Heart left ventricle (tissue), 13 donors: Measurements from ENCODE around the gene SNX30.

Experiments used
- POLR2A ChIP-seq, 2 donors: fragments of 450-650 bp; IDR thresholded peaks; one replicate each; pipeline ENCODE4 v1.6.1; 2017; ENCODE audit warnings: antibody characterized with exemption in 2 of 2, mild to moderate bottlenecking in 2 of 2, moderate library complexity in 2 of 2
- TF ChIP-seq, protein P1 (sequence below), 12 donors: fragments of 200-600 bp; sonication (generic) in 4 of 12; IDR thresholded peaks; one replicate each; pipeline versions ENCODE4 v1.5.0 to v1.8.0; 2018 to 2022; ENCODE audit warnings: antibody characterized with exemption in 12 of 12, mild to moderate bottlenecking in 5 of 12
- donor health status: ischemic (EF 13 %, LVEDD 7.1; RV severe dilation, severe dysfunction).
- donor health status: DM: no; HTN: yes; CAD: no.
- donor health status: DM: no; HTN: no; CAD: no.
- donor health status: ischemic (EF 25% LVEDD 6.9; RV normal size, moderate dysfunction).
- donor health status: ischemic (EF 25% LVEDD 5.7; RV mildly dilated, moderate dysfunction).
- donor health status: ischemic (EF 35%, LVEDD 5.7; RV mildly dilated, moderate dysfunction).
- donor health status: nonischemic (EF 11% LVEDD 7.7; RV severe dilation, severe dysfunction).
- donor health status: DM: yes; HTN: yes; CAD: no.
- donor health status: PGD.
- donor health status: ischemic (EF 29% LVEDD 5.4; RV normal size, mild dysfunction).
- donor health status: nonischemic (EF 23%, LVEDD 6.1; RV moderate dilation, normal function).

DNA sequence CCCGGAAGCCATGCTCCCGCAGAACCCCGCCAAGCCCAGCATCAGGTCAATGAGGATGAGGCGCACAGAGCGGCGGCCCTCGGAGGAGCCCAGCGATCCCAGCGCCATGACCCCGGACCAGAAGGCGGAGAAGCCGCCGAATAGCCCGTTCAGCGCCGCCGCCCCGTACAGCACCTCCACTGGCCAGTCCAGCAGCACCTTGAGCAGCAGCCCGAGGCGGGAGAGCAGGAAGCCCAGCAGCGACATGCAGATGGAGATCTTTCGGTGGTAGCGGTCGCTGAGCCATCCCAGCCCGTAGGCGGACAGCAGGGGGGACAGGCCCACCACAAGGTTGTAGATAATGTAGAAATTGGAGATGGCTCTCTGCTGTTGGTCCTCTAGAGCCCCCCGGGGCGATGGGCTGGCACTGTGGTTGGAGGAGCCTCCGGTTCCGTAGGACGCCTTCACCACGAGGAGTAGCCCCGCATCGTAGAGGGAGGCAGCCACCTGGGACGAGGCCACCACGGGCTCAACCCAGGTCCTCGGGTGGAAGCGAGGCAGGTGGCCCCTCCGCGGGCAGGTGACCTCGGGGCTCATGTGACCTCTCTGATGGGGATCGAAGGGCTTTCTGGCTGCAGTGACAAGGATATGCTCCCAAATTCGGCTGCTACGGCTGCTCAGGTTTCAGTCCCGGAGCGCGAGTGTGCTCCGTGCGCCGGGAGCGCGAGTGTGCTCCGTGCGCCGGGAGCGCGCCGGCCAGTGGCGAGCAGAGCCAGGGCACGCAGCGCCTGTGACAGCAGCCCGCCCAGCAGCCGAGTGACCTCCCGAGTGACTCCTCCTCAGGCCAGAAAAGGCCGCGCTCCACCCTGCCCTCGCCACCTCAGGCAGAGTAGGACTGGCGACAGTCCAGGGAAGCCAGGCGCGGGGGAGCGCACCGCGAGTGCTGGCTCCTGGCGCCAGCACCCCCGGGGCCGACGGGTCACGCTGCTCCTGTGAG, 139.8 kb downstream of the SNX30 start, which contains the start of gene SLC46A2:
- TF ChIP-seq, protein P1, sequence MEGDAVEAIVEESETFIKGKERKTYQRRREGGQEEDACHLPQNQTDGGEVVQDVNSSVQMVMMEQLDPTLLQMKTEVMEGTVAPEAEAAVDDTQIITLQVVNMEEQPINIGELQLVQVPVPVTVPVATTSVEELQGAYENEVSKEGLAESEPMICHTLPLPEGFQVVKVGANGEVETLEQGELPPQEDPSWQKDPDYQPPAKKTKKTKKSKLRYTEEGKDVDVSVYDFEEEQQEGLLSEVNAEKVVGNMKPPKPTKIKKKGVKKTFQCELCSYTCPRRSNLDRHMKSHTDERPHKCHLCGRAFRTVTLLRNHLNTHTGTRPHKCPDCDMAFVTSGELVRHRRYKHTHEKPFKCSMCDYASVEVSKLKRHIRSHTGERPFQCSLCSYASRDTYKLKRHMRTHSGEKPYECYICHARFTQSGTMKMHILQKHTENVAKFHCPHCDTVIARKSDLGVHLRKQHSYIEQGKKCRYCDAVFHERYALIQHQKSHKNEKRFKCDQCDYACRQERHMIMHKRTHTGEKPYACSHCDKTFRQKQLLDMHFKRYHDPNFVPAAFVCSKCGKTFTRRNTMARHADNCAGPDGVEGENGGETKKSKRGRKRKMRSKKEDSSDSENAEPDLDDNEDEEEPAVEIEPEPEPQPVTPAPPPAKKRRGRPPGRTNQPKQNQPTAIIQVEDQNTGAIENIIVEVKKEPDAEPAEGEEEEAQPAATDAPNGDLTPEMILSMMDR (IDR thresholded peaks at IDR 0.05): no peak
- no peak for TF ChIP-seq POLR2A (IDR thresholded peaks at IDR 0.05)
